ENCODE results near the gene CAV1.

The CAV1 gene

DNA sequence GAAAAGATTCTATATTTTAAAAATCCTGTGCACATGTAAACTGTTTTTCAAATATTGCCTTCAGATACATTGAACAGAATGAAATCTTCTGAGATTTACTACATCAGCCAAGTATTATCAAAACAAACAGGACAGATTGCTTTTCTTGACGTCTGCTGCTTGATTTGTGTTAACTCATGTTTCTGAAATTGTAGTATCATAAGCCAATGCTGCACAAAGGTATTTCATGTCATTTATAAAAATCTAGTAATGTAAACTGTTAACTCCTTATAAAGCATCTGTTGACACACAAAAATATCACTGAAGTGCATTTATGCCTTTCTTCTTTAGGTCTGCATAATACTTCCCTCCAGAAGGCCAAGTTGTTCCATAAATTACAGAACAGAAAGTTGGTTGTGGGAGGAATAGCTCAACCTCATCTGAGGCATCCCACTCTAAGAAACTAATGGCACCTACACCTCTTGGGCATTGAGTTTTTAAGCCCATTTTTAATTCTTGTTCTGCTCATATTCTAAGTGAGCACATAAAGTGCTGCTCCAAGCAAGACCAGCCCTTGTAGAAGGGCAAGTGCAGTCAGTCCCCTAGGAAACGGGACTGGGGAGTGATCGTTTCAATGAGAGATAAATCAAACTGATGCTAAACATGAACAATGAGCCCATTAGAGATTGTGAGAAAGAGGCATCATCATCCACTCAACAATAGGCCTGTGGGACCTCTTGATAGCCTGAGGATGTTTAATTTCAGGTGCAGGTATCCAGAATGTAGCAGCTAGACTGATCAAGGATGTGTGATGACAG, 28.5 kb downstream of the CAV1 start:
- Histone ChIP-seq H3K27ac (ENCODE audit: low read depth in 2 of 2, low read length in 2 of 2) (no peak overlapping the region), H3K27me3 (ENCODE audit: control insufficient read depth in 2 of 2, insufficient read depth in 2 of 2, low read length in 2 of 2) (no peaks in the 10 kb centered on the region), H3K9ac (ENCODE audit: low read depth in 1 of 2, low read length in 2 of 2) (no peak overlapping the region), H3K4me1 (ENCODE audit: control insufficient read depth in 2 of 2, insufficient read depth in 2 of 2, low read length in 2 of 2) (no peaks in the 10 kb centered on the region), H3K36me3 (ENCODE audit: control insufficient read depth in 2 of 2, insufficient read depth in 2 of 2, low read length in 2 of 2) (no peaks in the 10 kb centered on the region), H3K4me3 (ENCODE audit: low read length in 2 of 2) (no peak overlapping the region), H3K9me3 (ENCODE audit: control insufficient read depth in 2 of 2, low read length in 2 of 2) (no peaks in the 10 kb centered on the region)

DNA sequence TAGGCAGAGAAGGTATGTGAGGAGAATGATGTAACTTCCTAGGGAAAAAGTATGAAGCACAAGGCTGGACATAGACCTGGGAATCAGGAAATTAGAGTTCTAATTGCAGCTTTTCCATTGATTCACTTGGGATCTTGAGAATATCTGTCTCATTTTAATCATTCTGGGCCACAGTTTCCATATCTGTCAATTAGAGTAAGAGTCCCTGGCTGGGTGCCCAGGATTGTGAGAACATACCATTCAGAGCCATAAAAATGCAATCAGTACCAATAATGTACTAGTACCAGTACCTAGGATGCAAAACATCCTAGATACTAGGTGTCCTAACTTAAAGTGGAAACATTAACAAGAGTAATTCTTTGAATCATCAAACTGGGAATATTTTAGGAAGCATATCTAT, 29.6 kb downstream of the CAV1 start:
- Histone ChIP-seq H3K9ac (ENCODE audit: low read depth in 1 of 2, low read length in 2 of 2) (no peak overlapping the region), H3K4me3 (ENCODE audit: low read length in 2 of 2) (no peak overlapping the region), H3K9me3 (ENCODE audit: control insufficient read depth in 2 of 2, low read length in 2 of 2) (no peaks in the 10 kb centered on the region), H3K36me3 (ENCODE audit: control insufficient read depth in 2 of 2, insufficient read depth in 2 of 2, low read length in 2 of 2) (no peaks in the 10 kb centered on the region), H3K27me3 (ENCODE audit: control insufficient read depth in 2 of 2, insufficient read depth in 2 of 2, low read length in 2 of 2) (no peaks in the 10 kb centered on the region), H3K27ac (ENCODE audit: low read depth in 2 of 2, low read length in 2 of 2) (no peak overlapping the region), H3K4me1 (ENCODE audit: control insufficient read depth in 2 of 2, insufficient read depth in 2 of 2, low read length in 2 of 2) (no peaks in the 10 kb centered on the region)

DNA sequence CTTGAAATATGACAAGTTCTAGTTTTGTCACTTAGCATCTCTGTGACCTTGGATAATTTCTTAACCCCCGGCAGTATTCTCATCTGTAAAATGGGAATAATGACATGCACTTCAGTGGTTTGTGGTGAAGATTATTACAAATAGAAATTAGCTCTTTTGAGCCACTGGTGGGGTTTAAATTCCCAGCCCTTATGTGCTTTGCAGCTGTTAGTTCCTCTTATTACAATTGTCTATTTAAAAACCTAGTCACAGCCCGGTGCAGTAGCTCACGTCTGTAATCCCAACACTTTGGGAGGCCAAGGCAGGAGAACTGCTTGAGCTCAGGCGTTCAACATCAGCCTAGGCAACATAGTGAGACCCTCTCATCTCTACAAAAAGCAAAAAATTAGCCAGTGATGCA, 30.1 kb downstream of the CAV1 start:
- Histone ChIP-seq H3K27ac (ENCODE audit: low read depth in 2 of 2, low read length in 2 of 2) (no peak overlapping the region), H3K9ac (ENCODE audit: low read depth in 1 of 2, low read length in 2 of 2) (no peak overlapping the region), H3K36me3 (ENCODE audit: control insufficient read depth in 2 of 2, insufficient read depth in 2 of 2, low read length in 2 of 2) (no peaks in the 10 kb centered on the region), H3K9me3 (ENCODE audit: control insufficient read depth in 2 of 2, low read length in 2 of 2) (no peaks in the 10 kb centered on the region), H3K4me1 (ENCODE audit: control insufficient read depth in 2 of 2, insufficient read depth in 2 of 2, low read length in 2 of 2) (no peaks in the 10 kb centered on the region), H3K4me3 (ENCODE audit: low read length in 2 of 2) (no peak overlapping the region), H3K27me3 (ENCODE audit: control insufficient read depth in 2 of 2, insufficient read depth in 2 of 2, low read length in 2 of 2) (no peaks in the 10 kb centered on the region)

DNA sequence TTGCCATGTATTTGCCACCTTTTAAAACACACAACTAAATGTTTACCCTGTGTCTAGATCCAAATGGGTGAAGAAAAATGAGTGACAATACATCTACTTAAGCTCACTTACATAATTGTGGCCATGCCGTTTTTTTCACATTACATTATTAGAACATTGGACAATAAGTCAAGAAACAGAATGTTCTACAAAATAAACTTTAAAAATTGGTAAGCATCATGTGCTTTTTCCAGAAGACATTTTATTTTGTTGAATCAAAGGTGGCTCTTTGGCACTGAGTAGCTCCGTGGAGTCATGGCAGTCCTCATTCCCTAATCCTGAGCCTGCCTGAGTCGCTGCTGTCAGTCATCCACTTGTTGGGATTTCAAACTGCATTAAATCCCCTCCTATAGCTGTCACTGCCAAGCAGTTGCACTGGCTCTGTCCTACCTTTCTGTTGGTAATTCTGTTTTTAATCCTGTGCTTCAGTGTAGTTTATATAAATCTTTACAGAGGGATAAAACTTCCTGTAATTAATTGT, 32.3 kb downstream of the CAV1 start:
- Histone ChIP-seq H3K27ac (ENCODE audit: low read depth in 2 of 2, low read length in 2 of 2) (no peak overlapping the region), H3K36me3 (ENCODE audit: control insufficient read depth in 2 of 2, insufficient read depth in 2 of 2, low read length in 2 of 2) (no peaks in the 10 kb centered on the region), H3K27me3 (ENCODE audit: control insufficient read depth in 2 of 2, insufficient read depth in 2 of 2, low read length in 2 of 2) (no peaks in the 10 kb centered on the region), H3K4me1 (ENCODE audit: control insufficient read depth in 2 of 2, insufficient read depth in 2 of 2, low read length in 2 of 2) (no peaks in the 10 kb centered on the region), H3K4me3 (ENCODE audit: low read length in 2 of 2) (no peak overlapping the region), H3K9ac (ENCODE audit: low read depth in 1 of 2, low read length in 2 of 2) (no peak overlapping the region), H3K9me3 (ENCODE audit: control insufficient read depth in 2 of 2, low read length in 2 of 2) (no peaks in the 10 kb centered on the region)

DNA sequence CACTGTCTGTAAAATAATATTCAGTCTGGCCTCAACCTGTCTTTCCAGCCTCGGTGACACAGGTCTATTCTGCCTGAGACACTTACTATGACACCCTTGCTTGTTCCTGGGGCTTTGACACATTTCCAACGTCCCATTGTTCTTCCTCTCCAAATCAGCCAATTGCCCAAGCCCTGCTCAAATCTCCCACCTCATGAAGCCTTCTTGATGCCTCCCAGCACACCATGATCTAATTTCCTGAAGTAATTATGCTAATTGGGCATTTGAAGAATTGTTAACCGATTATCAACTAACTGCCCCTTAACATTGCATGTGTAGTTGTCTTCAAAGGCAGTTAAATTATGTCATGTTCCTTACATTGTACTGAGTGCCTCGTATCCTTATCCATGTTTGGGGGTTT, 33.1 kb downstream of the CAV1 start:
- Histone ChIP-seq H3K9ac (ENCODE audit: low read depth in 1 of 2, low read length in 2 of 2) (no peak overlapping the region), H3K9me3 (ENCODE audit: control insufficient read depth in 2 of 2, low read length in 2 of 2) (no peaks in the 10 kb centered on the region), H3K4me3 (ENCODE audit: low read length in 2 of 2) (no peak overlapping the region), H3K4me1 (ENCODE audit: control insufficient read depth in 2 of 2, insufficient read depth in 2 of 2, low read length in 2 of 2) (no peaks in the 10 kb centered on the region), H3K36me3 (ENCODE audit: control insufficient read depth in 2 of 2, insufficient read depth in 2 of 2, low read length in 2 of 2) (no peaks in the 10 kb centered on the region), H3K27me3 (ENCODE audit: control insufficient read depth in 2 of 2, insufficient read depth in 2 of 2, low read length in 2 of 2) (no peaks in the 10 kb centered on the region), H3K27ac (ENCODE audit: low read depth in 2 of 2, low read length in 2 of 2) (no peak overlapping the region)

DNA sequence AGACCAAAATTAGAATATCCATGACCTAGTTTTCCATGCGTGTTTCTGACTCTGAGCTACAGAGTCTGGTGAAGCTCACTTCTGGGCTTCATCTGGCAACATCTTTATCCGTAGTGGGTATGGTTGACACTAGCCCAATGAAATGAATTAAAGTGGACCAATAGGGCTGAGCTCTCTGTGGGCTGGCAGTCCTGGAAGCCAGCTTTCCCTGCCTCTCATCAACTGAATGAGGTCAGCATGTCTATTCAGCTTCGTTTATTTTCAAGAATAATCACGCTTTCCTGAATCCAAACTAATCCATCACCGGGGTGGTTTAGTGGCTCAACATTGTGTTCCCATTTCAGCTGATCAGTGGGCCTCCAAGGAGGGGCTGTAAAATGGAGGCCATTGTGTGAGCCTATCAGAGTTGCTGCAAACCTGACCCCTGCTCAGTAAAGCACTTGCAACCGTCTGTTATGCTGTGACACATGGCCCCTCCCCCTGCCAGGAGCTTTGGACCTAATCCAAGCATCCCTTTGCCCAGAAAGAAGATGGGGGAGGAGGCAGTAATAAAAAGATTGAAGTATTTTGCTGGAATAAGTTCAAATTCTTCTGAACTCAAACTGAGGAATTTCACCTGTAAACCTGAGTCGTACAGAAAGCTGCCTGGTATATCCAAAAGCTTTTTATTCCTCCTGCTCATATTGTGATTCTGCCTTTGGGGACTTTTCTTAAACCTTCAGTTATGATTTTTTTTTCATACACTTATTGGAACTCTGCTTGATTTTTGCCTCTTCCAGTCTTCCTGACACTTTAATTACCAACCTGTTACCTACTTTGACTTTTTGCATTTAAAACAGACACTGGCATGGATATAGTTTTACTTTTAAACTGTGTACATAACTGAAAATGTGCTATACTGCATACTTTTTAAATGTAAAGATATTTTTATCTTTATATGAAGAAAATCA, 35.5 kb downstream of the CAV1 start:
- H3K36me3 ChIP-seq (ENCODE audit: control insufficient read depth in 2 of 2, insufficient read depth in 2 of 2, low read length in 2 of 2), result no peaks in the 10 kb centered on the region
- no peak overlapping the region for H3K4me3 ChIP-seq (ENCODE audit: low read length in 2 of 2)
- H3K9me3 ChIP-seq (ENCODE audit: control insufficient read depth in 2 of 2, low read length in 2 of 2), result no peaks in the 10 kb centered on the region
- no peak overlapping the region for H3K27ac ChIP-seq (ENCODE audit: low read depth in 2 of 2, low read length in 2 of 2)
- H3K9ac ChIP-seq (ENCODE audit: low read depth in 1 of 2, low read length in 2 of 2), result no peak overlapping the region
- H3K27me3 ChIP-seq (ENCODE audit: control insufficient read depth in 2 of 2, insufficient read depth in 2 of 2, low read length in 2 of 2), result no peaks in the 10 kb centered on the region
- H3K4me1 ChIP-seq (ENCODE audit: control insufficient read depth in 2 of 2, insufficient read depth in 2 of 2, low read length in 2 of 2), result no peaks in the 10 kb centered on the region

DNA sequence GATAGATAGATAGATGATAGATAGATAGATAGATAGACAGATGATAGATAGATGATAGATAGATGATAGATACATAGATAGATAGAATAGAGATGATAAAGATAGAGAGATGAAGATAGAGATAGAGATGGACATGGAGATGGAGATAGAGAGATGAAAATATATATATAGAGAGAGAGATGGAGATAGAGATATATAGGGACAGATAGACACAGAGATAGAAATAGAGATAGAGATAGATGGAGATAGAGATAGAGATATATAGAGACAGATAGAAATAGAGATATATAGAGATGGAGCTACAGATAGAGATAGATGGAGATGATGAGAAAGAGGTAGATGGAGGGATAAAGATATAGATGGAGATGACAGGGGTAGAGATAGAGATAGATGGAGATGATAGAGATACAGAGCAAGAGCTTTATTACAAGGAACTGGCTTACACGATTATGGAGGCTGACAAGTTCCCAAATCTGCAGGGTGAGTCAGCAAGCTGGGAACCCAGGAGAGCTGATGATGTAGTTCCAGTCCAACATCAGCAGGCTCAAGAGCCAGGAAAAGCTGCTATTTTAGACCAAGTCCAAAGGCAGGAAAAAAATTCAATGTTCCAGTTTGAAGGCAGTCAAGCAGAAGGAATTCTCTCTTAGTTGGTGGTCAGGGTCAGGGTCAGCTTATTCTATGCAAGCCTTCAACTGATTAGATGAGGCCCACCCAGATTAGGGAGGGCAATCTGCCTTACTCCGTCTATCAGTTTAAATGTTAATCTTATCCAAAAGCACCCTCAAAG, 37.1 kb downstream of the CAV1 start:
- Histone ChIP-seq H3K27ac (ENCODE audit: low read depth in 2 of 2, low read length in 2 of 2) (no peak overlapping the region), H3K4me3 (ENCODE audit: low read length in 2 of 2) (no peak overlapping the region), H3K27me3 (ENCODE audit: control insufficient read depth in 2 of 2, insufficient read depth in 2 of 2, low read length in 2 of 2) (no peaks in the 10 kb centered on the region), H3K9ac (ENCODE audit: low read depth in 1 of 2, low read length in 2 of 2) (no peak overlapping the region), H3K36me3 (ENCODE audit: control insufficient read depth in 2 of 2, insufficient read depth in 2 of 2, low read length in 2 of 2) (no peaks in the 10 kb centered on the region), H3K9me3 (ENCODE audit: control insufficient read depth in 2 of 2, low read length in 2 of 2) (no peaks in the 10 kb centered on the region), H3K4me1 (ENCODE audit: control insufficient read depth in 2 of 2, insufficient read depth in 2 of 2, low read length in 2 of 2) (no peaks in the 10 kb centered on the region)

DNA sequence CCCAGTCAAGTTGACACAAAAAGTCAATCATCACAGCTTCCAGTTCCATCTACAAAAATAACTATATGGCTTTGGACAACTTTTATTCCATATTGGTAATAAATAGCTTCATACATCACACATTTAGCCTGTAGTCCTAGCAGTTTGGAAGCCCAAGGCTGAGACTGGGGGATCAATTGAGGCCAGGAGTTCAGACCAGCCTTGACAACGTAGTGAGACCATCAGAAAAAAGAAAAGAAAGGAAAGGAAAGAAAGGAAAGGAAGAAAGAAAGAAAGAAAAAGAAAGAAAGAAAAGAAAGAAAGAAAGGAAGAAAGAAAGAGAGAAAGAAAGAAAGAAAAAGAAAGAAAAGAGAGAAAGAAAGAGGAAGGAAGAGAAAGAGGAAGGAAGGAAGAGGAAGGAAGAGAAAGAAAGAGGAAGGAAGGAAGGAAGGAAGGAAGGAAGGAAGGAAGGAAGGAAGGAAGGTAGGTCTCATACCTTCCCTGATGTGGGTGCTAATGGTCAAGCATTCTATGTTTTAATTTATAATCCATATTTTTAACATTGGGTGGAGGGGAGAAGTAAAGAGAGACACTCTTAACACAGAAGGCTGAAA, 37.8 kb downstream of the CAV1 start:
- Histone ChIP-seq H3K4me1 (ENCODE audit: control insufficient read depth in 2 of 2, insufficient read depth in 2 of 2, low read length in 2 of 2) (no peaks in the 10 kb centered on the region), H3K27me3 (ENCODE audit: control insufficient read depth in 2 of 2, insufficient read depth in 2 of 2, low read length in 2 of 2) (no peaks in the 10 kb centered on the region), H3K9me3 (ENCODE audit: control insufficient read depth in 2 of 2, low read length in 2 of 2) (no peaks in the 10 kb centered on the region), H3K9ac (ENCODE audit: low read depth in 1 of 2, low read length in 2 of 2) (no peak overlapping the region), H3K27ac (ENCODE audit: low read depth in 2 of 2, low read length in 2 of 2) (no peak overlapping the region), H3K36me3 (ENCODE audit: control insufficient read depth in 2 of 2, insufficient read depth in 2 of 2, low read length in 2 of 2) (no peaks in the 10 kb centered on the region), H3K4me3 (ENCODE audit: low read length in 2 of 2) (no peak overlapping the region)

DNA sequence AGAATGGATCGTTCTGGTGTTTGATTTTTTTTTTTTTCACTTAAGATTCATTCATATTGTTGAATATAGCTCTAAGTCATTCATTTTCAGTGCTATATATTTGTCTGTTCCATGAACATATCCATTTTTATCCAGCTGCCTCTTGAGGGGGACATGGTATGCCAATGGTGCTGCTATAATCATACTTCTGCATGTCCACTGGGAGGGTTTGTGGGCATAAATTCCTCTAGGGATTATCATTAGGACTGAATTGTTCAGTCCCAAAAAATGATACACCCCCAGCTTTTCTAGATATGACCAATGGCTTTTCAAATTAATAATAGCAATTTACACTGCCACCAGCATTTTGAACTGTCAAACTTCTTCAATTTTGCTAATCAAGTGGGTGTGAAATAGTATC, 41.1 kb downstream of the CAV1 start:
- Histone ChIP-seq H3K4me1 (ENCODE audit: control insufficient read depth in 2 of 2, insufficient read depth in 2 of 2, low read length in 2 of 2) (no peaks in the 10 kb centered on the region), H3K9ac (ENCODE audit: low read depth in 1 of 2, low read length in 2 of 2) (no peak overlapping the region), H3K27ac (ENCODE audit: low read depth in 2 of 2, low read length in 2 of 2) (no peak overlapping the region), H3K9me3 (ENCODE audit: control insufficient read depth in 2 of 2, low read length in 2 of 2) (no peaks in the 10 kb centered on the region), H3K27me3 (ENCODE audit: control insufficient read depth in 2 of 2, insufficient read depth in 2 of 2, low read length in 2 of 2) (no peaks in the 10 kb centered on the region), H3K4me3 (ENCODE audit: low read length in 2 of 2) (no peak overlapping the region), H3K36me3 (ENCODE audit: control insufficient read depth in 2 of 2, insufficient read depth in 2 of 2, low read length in 2 of 2) (no peaks in the 10 kb centered on the region)

Data from mucosa of rectum (tissue), 2 donors.